ENCODE data around the gene PRSS8.

- TF ChIP-seq GATA2 (IDR thresholded peaks at IDR 0.05; ENCODE audit: low read depth, low read length) (no peak), GATA3 (IDR thresholded peaks at IDR 0.05; ENCODE audit: low read depth, low read length) (no peak)
Observed at GRCh38 chr16:31127182-31127581, 8.3 kb downstream of the PRSS8 start.
